Caco-2 (cell line): Measurements from ENCODE around the gene EGFL8. TPM values are rescaled to one million over a fixed set of nuclear protein-coding genes. Genes with fewer than 3 reads are reported as not detected.
A peak's percentile ranks its signal among the peaks of the same experiment; 100 is the strongest.
"Not testable (repeated sequence)": the region's sequence is repeated elsewhere in the genome, so short reads cannot be mapped to it uniquely, and the experiment has no call there.

Experiments
- BruUV-seq: library from RNA; stranded (reverse); fragments of 400-500 nt; replicated peaks from 2 replicates; lab custom pipeline; 2021; lab: Mats Ljungman, UMichigan
- CTCF ChIA-PET: fragments of 300-600 bp; sonication (Branson Sonifier 250); formaldehyde crosslinking; loops from one replicate; lab custom pipeline; 2022; ENCODE audit warnings: antibody characterized with exemption; lab: Charles Lee
- POLR2A ChIA-PET: fragments of 300-600 bp; sonication (Branson Sonifier 250); formaldehyde crosslinking; loops from one replicate; lab custom pipeline; 2022; ENCODE audit warnings: antibody characterized with exemption; lab: Charles Lee
- DNase-seq, 2 experiments: peaks; one replicate each; pipeline versions ENCODE4 v3.0.0 to v3.0.0-alpha.2; 2020 to 2022
- H3K27me3 ChIP-seq: replicated peaks from 2 replicates; pipeline ENCODE4 v1.6.0; 2011; ENCODE audit warnings: low read length; ENCODE audit not compliant: control insufficient read depth, insufficient read depth
- H3K36me3 ChIP-seq: 2 replicates; pipeline ENCODE4 v1.5.1; 2011; ENCODE audit warnings: low read length; ENCODE audit not compliant: control insufficient read depth, insufficient read depth
- H3K4me1 ChIP-seq: fragments of 250-450 bp; sonication (Bioruptor Pico); 2 replicates; pipeline ENCODE4 v1.5.1; 2020; ENCODE audit warnings: mild to moderate bottlenecking
- H3K4me3 ChIP-seq: 2 replicates; pipeline ENCODE4 v1.5.1; 2011; ENCODE audit warnings: low read depth, mild to moderate bottlenecking, control low read depth, low read length
- H3K9me3 ChIP-seq: fragments of 250-450 bp; sonication (Bioruptor Pico); 2 replicates; pipeline ENCODE4 v1.5.1; 2020; ENCODE audit warnings: mild to moderate bottlenecking, moderate library complexity
- H3K27ac Mint-ChIP-seq: one replicate; pipeline ENCODE4 v1.8.0; 2022; ENCODE audit warnings: mixed read lengths; ENCODE audit not compliant: unreplicated experiment
- H3K27me3 Mint-ChIP-seq: one replicate; pipeline ENCODE4 v1.8.0; 2022; ENCODE audit warnings: mixed read lengths; ENCODE audit not compliant: insufficient read depth, unreplicated experiment
- H3K36me3 Mint-ChIP-seq: one replicate; pipeline ENCODE4 v1.8.0; 2022; ENCODE audit warnings: mild to moderate bottlenecking, mixed read lengths; ENCODE audit not compliant: insufficient read depth, unreplicated experiment
- H3K4me1 Mint-ChIP-seq: one replicate; pipeline ENCODE4 v1.8.0; 2022; ENCODE audit warnings: low read depth, mixed read lengths; ENCODE audit not compliant: unreplicated experiment
- H3K4me3 Mint-ChIP-seq: one replicate; pipeline ENCODE4 v1.8.0; 2022; ENCODE audit warnings: mild to moderate bottlenecking, moderate library complexity, mixed read lengths; ENCODE audit not compliant: unreplicated experiment
- H3K9me3 Mint-ChIP-seq: one replicate; pipeline ENCODE4 v1.8.0; 2022; ENCODE audit warnings: mixed read lengths; ENCODE audit not compliant: unreplicated experiment
- intact Hi-C: fragments of 100-400 bp; cut with micrococcal nuclease; formaldehyde crosslinking; loops from one replicate; pipeline ENCODE4 v1.10.0; 2022; ENCODE audit not compliant: unreplicated experiment
- total RNA-seq: library from RNA; stranded (reverse); gene quantifications from 2 replicates; pipeline ENCODE4 v1.2.3, GENCODE V29; 2022
- TF ChIP-seq, protein P1 (sequence below), 2 experiments: fragments of 200-600 bp in 1 of 2; IDR thresholded peaks; 1 replicate in 1 of 2; 2 replicates in 1 of 2; pipeline versions ENCODE4 v1.5.1 to v1.8.0; 2011 to 2022; ENCODE audit warnings: antibody characterized with exemption in 1 of 2, control low read depth in 1 of 2, inconsistent platforms in 1 of 2, low read depth in 1 of 2, low read length in 1 of 2, mild to moderate bottlenecking in 1 of 2, moderate library complexity in 1 of 2; ENCODE audit not compliant: insufficient read depth in 1 of 2, severe bottlenecking in 1 of 2, unreplicated experiment in 1 of 2

The EGFL8 gene
- total RNA-seq, 1 experiment from 2014 or later: 45.0 TPM

DNA sequence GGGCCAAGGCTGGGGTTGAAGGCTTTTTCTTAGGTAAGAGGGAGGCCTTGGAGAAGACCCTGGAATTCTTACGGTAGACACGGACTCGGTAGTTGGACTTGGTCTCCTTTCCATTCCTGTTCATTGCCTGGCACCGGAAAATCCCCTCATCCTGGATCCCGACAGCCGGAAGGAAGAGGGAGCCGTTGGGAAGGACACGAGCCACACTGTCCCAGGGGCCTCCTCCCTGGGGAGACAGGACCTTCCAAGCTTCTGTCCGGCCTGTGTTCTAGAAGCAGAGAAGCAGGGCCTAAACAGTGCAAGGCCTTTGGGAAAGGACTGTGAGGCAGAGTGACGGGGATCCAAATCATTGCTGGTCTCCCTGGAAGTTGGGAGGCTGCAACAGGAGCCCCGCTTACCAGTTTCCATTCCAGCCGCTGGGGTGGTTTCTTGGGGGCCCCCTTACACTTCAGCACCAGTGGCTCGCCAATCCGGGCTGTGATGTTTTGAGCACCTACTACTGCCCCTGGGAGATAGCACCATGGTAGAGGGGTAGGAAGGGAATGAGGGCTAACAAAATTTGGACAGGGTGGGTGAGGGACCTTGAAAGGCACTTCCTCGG lies 19.2 kb downstream of the EGFL8 start:
- H3K9me3 ChIP-seq: no peaks in the 10 kb centered on the region
- no peaks in the 10 kb centered on the region for H3K27me3 ChIP-seq
- DNase-seq: no peak
- no peaks in the 10 kb centered on the region for H3K27me3 Mint-ChIP-seq
- ChIA-PET POLR2A (no interaction called here), CTCF (no interaction called here)
- peak overlapping the region; percentile 58 for H3K27ac Mint-ChIP-seq
- no peaks in the 10 kb centered on the region for H3K9me3 Mint-ChIP-seq
- H3K36me3 ChIP-seq: peaks cover 3% of the 10 kb centered on the region
- no peak overlapping the region for H3K4me3 Mint-ChIP-seq
- H3K36me3 Mint-ChIP-seq: peaks cover 61% of the 10 kb centered on the region
- H3K4me3 ChIP-seq: no peak overlapping the region
- BruUV-seq: no TSS peak
- peaks cover 33% of the 10 kb centered on the region for H3K4me1 Mint-ChIP-seq
- TF ChIP-seq, protein P1, sequence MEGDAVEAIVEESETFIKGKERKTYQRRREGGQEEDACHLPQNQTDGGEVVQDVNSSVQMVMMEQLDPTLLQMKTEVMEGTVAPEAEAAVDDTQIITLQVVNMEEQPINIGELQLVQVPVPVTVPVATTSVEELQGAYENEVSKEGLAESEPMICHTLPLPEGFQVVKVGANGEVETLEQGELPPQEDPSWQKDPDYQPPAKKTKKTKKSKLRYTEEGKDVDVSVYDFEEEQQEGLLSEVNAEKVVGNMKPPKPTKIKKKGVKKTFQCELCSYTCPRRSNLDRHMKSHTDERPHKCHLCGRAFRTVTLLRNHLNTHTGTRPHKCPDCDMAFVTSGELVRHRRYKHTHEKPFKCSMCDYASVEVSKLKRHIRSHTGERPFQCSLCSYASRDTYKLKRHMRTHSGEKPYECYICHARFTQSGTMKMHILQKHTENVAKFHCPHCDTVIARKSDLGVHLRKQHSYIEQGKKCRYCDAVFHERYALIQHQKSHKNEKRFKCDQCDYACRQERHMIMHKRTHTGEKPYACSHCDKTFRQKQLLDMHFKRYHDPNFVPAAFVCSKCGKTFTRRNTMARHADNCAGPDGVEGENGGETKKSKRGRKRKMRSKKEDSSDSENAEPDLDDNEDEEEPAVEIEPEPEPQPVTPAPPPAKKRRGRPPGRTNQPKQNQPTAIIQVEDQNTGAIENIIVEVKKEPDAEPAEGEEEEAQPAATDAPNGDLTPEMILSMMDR (IDR thresholded peaks at IDR 0.05; ENCODE audit: insufficient read depth in 1 of 2, low read depth in 1 of 2, low read length in 1 of 2, severe bottlenecking in 1 of 2, unreplicated experiment in 1 of 2): no peak
- peaks cover 12% of the 10 kb centered on the region for H3K4me1 ChIP-seq
- intact Hi-C loops: no loop called here

- ChIA-PET POLR2A (no interaction called here), CTCF (no interaction called here)
- no TSS peak for BruUV-seq
- Histone ChIP-seq H3K27me3 (no peaks in the 10 kb centered on the region), H3K9me3 (no peaks in the 10 kb centered on the region), H3K4me3 (no peak within 1 kb of the TSS), H3K36me3 (peaks cover 3% of the 10 kb centered on the region), H3K4me1 (peaks cover 18% of the 10 kb centered on the region)
- H3K4me3 Mint-ChIP-seq: no peak within 1 kb of the TSS
- TF ChIP-seq, protein P1 (IDR thresholded peaks at IDR 0.05; ENCODE audit: insufficient read depth in 1 of 2, low read depth in 1 of 2, low read length in 1 of 2, severe bottlenecking in 1 of 2, unreplicated experiment in 1 of 2): no peak
- H3K27ac Mint-ChIP-seq: peak within 1 kb of the TSS; percentile 58
- peaks cover 33% of the 10 kb centered on the region for H3K4me1 Mint-ChIP-seq
- H3K36me3 Mint-ChIP-seq: peaks cover 58% of the 10 kb centered on the region
- no peaks in the 10 kb centered on the region for H3K9me3 Mint-ChIP-seq
- H3K27me3 Mint-ChIP-seq: no peaks in the 10 kb centered on the region
- intact Hi-C loops: no loop called here
- DNase-seq: no peak
Measured at GRCh38 chr6:32184084-32184640, 19.8 kb downstream of the EGFL8 start, which contains the start of gene AGER. Gene AGER (minus strand): TSS chr6:32184253. CDS start chr6:32184222, 31 bp downstream.

GRCh38 chr6:32185681-32186131 lies 21.3 kb downstream of the EGFL8 start:
- intact Hi-C loops, H3K27me3 ChIP-seq, H3K9me3 Mint-ChIP-seq, H3K36me3 ChIP-seq, DNase-seq, H3K27me3 Mint-ChIP-seq, H3K4me3 ChIP-seq, H3K9me3 ChIP-seq, BruUV-seq, H3K4me3 Mint-ChIP-seq: not testable (repeated sequence)
- ChIA-PET POLR2A (interaction anchor here (2.1 kb wide), 1 partner anchor 10 kb away, joined by 7 read pairs; no protein-coding TSS in a partner anchor), CTCF (interaction anchor here (0.6 kb wide), 1 partner anchor 15 kb away, joined by 3 read pairs; no protein-coding TSS in a partner anchor)
- Mint-ChIP-seq H3K27ac (peak overlapping the region; percentile 29), H3K4me1 (peaks cover 24% of the 10 kb centered on the region), H3K36me3 (peaks cover 56% of the 10 kb centered on the region)
- H3K4me1 ChIP-seq: peaks cover 20% of the 10 kb centered on the region

DNA sequence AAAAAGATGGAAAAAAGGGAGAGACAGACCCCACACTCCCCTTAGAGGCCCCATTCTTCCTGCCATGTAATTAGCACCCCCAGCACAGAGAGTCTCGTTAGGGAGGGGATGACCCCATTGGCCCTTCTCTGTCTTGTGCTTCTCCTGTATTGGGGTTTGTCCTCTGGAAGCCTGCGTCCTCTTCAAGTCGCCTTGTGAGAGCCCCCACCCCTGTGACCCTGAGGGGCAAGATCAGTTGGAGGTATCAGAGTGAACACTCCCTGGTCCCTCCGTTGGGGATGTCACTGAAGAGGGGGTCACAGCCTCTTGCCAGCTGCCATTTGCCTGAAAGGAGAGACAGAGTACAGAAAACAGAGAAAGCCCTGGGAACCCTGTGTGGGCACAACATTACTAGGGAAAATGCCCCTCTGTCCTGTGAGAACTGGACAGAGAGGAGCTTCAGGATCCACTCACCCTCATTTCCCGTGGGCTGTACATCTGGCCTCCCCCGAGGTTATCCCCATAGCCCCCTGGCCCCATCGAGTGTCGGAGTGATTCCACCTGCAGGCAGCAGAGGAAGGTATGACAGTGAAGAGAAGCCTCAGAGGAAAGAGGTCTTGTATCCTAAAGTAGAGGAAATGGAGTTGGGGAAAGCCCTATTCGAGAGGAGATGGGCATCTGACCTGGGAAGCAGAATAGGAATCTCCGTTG lies 21.9 kb downstream of the EGFL8 start:
- DNase-seq, BruUV-seq, H3K9me3 Mint-ChIP-seq, H3K9me3 ChIP-seq, H3K27me3 Mint-ChIP-seq, H3K4me3 ChIP-seq, H3K27me3 ChIP-seq, H3K4me3 Mint-ChIP-seq, H3K36me3 ChIP-seq, intact Hi-C loops: not testable (repeated sequence)
- peaks cover 26% of the 10 kb centered on the region for H3K4me1 ChIP-seq
- ChIA-PET POLR2A (interaction anchor here (2.1 kb wide), 1 partner anchor 9 kb away, joined by 7 read pairs; no protein-coding TSS in a partner anchor), CTCF (interaction anchor here (0.6 kb wide), 1 partner anchor 16 kb away, joined by 3 read pairs; no protein-coding TSS in a partner anchor)
- Mint-ChIP-seq H3K4me1 (peaks cover 23% of the 10 kb centered on the region), H3K36me3 (peaks cover 53% of the 10 kb centered on the region), H3K27ac (peak overlapping the region; percentile 29)
